ES-I3 (cell line): ENCODE measurements around the gene BARD1.

Source experiments
- H3K36me3 ChIP-seq: 2 replicates; pipeline ENCODE4 v1.6.1; 2013; ENCODE audit warnings: mild to moderate bottlenecking, low read length, control low read depth, moderate library complexity; ENCODE audit not compliant: insufficient read depth
- H3K4me1 ChIP-seq: 2 replicates; pipeline ENCODE4 v1.6.1; 2013; ENCODE audit warnings: mild to moderate bottlenecking, control low read depth, low read length; ENCODE audit not compliant: insufficient read depth
- H3K9ac ChIP-seq: 2 replicates; pipeline ENCODE4 v1.6.1; 2013; ENCODE audit warnings: low read depth, mild to moderate bottlenecking, low read length, moderate library complexity
- H3K9me3 ChIP-seq: 2 replicates; pipeline ENCODE4 v1.6.1; 2013; ENCODE audit warnings: mild to moderate bottlenecking, low read length, moderate library complexity; ENCODE audit not compliant: control insufficient read depth, insufficient read depth

BARD1 gene

DNA sequence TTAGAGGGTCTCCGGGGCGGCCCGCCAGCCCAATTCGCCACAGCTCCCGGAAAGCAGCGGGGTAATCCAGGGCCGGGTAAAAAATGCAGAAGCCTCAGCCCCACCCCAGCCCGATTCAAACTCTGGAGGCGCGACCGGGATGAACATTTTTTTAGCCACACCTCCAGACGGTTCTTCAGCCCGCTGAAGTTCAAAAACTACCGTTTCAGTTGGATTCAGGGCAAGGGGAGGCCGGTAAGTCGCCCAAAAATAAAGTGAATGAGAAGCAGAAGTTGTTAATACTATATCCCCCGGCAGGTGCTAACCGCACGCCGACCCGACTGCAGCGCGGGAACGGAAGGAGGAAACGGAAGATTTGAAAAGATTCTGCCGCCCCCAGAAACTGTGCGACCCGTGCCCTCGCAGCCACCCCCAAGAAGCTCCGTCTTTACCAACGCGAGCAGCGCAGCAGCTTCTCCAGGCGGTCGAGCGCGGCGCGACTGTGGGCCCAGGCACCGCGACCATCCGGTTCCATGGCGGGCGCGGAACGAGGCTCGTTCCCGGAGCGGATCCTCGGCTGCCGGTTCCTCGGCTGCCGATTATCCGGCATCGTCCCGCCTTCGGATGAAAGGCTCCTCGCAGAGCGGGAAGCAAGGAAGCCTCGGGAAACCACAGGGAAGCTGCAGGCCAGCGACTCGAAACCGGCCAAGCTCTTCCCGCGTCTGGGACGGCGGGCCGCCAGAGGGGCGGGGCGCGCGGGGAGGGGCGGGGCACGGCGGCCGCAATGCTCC is at the start of gene BARD1:
Gene BARD1, minus strand, starts transcription at position 703 of the 770 bp plus-strand sequence. Its CDS starts 114 bp downstream, at position 589.
- H3K4me1 ChIP-seq, result peaks cover 22% of the 10 kb centered on the region
- no peaks in the 10 kb centered on the region for H3K9me3 ChIP-seq
- H3K9ac ChIP-seq, result peak within 1 kb of the TSS; percentile 84
- no peaks in the 10 kb centered on the region for H3K36me3 ChIP-seq

DNA sequence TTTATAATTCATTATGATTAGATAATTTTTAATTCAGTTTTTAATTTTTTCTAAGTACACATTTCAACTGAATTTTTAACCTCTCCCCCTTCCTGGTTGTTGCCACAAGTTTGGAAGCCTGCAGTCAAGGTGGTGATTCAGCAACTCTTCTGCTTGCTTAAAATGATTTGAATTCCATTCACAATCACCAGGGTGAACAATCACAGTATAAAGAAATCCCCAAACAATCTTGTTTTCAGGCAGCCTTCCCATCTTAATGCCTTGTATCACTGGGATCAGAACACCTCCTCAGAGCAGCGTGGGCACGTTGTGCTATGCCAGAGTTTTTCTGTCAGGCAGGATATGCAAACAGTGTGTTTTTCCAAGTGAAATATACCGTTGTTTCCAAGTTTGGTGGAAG is 46.7 kb upstream of the BARD1 start:
- H3K4me1 ChIP-seq, result no peaks in the 10 kb centered on the region
- no peaks in the 10 kb centered on the region for H3K36me3 ChIP-seq
- H3K9me3 ChIP-seq, result no peaks in the 10 kb centered on the region
- H3K9ac ChIP-seq, result no peak overlapping the region

DNA sequence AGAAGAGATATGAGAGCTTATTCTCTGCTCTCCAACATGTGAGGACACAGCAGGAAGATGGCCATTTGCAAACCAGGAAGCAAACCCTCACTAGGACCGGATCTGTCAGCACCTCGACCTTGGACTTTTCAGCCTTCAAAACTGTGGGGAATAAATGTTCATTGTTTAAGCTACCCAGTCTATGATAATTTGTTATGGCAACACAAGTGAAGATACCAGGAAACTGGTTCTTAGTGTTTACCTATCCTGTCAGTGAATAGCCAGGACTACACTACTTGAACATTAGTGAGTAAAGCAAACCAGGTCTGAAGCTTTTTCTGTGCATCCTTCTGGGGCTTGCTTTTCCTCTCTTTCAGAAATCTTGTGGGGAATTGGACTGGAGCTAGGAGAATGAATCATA is 44.4 kb upstream of the BARD1 start:
- Histone ChIP-seq H3K9ac (no peak overlapping the region), H3K4me1 (no peaks in the 10 kb centered on the region), H3K9me3 (no peaks in the 10 kb centered on the region)

DNA sequence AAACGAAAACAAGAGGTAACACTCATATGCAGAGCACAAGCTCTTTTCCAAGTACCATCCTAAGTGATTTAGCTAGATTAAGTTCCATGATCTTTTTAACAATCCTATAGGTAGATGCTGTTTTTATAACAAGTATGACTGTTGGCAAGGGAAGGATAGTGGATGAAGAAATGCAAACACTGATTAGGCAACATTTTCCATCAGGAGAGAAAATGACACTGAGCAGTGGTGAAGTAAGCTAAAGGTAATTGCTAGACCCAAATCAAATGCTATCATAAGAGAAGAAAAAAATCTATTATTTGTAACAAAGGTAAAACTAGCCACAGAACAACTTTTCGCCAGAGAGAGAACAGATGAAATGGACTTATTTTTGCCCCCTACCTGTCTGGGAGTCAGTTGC is 34.3 kb upstream of the BARD1 start:
- Histone ChIP-seq H3K9me3 (peaks cover 5% of the 10 kb centered on the region; the same call in 1 of the 2 replicates), H3K36me3 (no peaks in the 10 kb centered on the region), H3K4me1 (no peaks in the 10 kb centered on the region), H3K9ac (no peak overlapping the region)

More for the DNA sequence above, 44.4 kb upstream of the BARD1 start:
- H3K36me3 ChIP-seq, result no peaks in the 10 kb centered on the region

DNA sequence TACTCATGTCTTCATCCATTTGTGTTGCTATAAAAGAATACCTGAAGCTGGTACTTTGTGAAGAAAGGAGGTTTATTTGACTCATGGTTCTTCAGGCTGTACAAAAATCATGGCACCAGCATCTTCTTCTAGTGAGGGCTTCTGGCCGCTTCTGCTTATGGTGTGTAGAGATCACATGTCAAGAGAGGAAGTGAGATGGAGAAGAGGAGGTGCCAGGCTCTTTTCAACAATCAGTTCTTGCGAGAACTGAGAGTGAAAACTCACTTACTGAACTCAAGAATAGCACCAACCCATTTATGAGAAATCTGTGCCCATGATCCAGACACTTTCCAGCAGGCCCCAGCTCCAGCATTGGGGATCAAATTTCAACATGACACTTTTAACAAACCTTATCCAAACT is 30.0 kb upstream of the BARD1 start:
- Histone ChIP-seq H3K9me3 (peaks cover 5% of the 10 kb centered on the region; the same call in 1 of the 2 replicates), H3K4me1 (peaks cover 5% of the 10 kb centered on the region; the same call in 1 of the 2 replicates), H3K9ac (no peak overlapping the region), H3K36me3 (no peaks in the 10 kb centered on the region; the same call in 1 of the 2 replicates)

DNA sequence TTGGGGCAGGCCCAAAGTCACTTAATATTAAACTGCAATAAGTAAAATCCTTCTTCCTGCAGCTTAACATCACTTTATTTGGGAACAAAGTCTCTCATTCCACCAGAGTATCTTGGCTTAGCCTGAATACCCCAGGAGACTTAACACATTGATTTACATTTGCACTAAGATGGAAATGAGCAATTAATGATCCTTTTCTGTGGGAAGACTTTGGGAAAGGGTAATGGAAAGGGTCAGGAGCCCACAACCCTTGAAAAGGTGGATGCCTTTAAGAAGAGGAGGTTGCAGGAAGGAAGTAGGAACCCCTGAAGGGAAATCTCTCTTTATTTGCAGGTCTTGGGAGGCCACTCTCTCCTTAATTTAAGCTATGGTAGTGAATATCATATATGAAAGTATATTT is 28.0 kb upstream of the BARD1 start:
- Histone ChIP-seq H3K9me3 (peaks cover 5% of the 10 kb centered on the region; the same call in 1 of the 2 replicates), H3K9ac (no peak overlapping the region), H3K4me1 (peaks cover 5% of the 10 kb centered on the region; the same call in 1 of the 2 replicates), H3K36me3 (no peaks in the 10 kb centered on the region; the same call in 1 of the 2 replicates)

DNA sequence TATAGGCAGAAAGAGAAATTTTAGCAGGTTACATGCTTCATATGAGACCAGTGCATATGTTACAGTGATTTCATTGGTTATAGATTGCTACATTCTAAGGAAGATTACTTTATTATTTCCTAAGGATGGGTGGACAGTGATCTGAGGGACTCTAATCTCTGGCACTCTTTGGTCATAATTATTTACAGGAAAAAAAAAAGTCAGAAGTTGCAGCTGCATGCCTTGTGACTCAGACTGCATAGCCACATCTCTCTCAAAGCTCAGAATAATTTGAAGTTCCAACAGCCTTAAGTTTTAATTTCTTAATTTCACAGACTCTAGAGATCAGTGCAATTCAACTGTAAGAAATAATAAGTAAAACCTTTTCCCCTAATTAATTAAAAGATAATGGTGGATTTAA is 27.1 kb upstream of the BARD1 start:
- peaks cover 5% of the 10 kb centered on the region; the same call in 1 of the 2 replicates for H3K4me1 ChIP-seq
- no peak overlapping the region for H3K9ac ChIP-seq

DNA sequence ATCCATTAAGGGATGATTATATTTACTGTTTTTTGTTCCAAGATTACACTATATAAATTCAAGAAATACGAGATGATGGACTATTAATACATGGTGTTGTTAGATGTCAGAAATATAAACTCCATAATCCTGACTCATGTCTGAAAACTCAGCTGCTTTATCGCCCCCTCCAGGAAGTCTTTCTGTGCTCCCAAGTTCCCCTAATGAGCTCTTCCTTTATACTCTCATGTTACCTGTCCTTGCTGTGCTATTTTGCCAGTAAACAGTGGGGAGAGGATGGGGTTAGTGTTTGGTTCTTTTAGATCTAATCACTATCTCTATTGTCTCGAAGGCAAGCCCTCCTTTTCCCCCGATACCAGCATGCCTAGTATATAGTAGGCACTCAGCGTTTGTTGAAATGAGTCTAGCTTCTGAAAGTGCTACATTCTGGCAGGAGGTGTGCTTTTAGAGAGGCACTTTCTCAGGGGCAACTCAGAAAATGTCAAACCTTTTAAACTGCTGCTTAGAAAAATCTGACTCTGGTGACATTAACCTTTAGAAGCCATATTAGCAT is 21.4 kb upstream of the BARD1 start:
- no peaks in the 10 kb centered on the region for H3K36me3 ChIP-seq
- no peak overlapping the region for H3K9ac ChIP-seq
- no peaks in the 10 kb centered on the region for H3K9me3 ChIP-seq
- no peaks in the 10 kb centered on the region for H3K4me1 ChIP-seq

More for the DNA sequence above, 27.1 kb upstream of the BARD1 start:
- H3K36me3 ChIP-seq, result no peaks in the 10 kb centered on the region; the same call in 1 of the 2 replicates
- peaks cover 5% of the 10 kb centered on the region; the same call in 1 of the 2 replicates for H3K9me3 ChIP-seq

DNA sequence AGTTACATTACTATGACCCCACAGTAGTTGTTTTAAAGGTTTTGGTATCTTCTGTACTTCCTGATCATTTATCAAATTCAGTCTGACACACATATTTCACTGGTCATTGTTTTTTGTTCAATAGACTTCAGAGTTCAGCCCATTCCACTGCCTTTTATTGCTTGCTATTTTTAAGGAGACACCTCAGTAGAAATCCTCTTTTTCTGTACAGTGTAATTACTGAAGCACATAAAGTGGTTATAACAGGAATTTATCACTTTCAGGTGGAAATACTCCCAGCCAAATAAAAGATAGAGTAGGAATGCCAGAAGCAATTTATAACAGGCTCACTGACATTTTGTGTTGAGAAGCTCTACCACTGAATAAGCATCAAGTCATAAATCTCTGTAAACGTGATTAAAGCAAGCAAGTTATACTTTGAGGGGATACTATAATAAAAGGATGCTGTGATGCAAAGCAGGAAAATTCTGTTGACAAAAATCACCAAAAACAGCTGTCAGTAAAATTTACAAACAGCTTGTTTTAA is 6.6 kb upstream of the BARD1 start:
- Histone ChIP-seq H3K4me1 (peaks cover 3% of the 10 kb centered on the region; the same call in 1 of the 2 replicates), H3K9ac (no peak overlapping the region)

DNA sequence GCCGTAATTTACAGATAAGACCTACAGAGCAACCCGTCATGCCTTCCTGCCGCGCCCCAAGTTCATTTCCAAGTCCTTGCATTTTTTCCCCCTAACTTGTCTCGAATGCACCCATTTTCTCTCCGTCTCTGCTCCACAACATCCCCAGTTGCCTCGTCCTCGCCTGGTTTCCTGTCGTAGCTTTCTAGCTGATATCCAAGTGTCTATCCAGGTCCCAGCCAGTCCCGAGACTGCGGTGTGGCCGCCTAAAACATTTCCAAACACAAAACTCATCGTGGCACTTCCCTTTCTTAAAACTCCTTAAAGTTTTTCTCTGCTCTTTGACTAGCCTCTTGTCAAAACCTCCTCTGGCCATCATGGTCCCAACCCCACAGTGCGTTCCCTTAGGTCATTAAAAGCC is 1.2 kb upstream of the BARD1 start:
- Histone ChIP-seq H3K9me3 (no peaks in the 10 kb centered on the region), H3K36me3 (no peaks in the 10 kb centered on the region), H3K9ac (peak overlapping the region; percentile 63), H3K4me1 (peaks cover 15% of the 10 kb centered on the region)

More for the DNA sequence above, 6.6 kb upstream of the BARD1 start:
- Histone ChIP-seq H3K9me3 (no peaks in the 10 kb centered on the region), H3K36me3 (no peaks in the 10 kb centered on the region)

DNA sequence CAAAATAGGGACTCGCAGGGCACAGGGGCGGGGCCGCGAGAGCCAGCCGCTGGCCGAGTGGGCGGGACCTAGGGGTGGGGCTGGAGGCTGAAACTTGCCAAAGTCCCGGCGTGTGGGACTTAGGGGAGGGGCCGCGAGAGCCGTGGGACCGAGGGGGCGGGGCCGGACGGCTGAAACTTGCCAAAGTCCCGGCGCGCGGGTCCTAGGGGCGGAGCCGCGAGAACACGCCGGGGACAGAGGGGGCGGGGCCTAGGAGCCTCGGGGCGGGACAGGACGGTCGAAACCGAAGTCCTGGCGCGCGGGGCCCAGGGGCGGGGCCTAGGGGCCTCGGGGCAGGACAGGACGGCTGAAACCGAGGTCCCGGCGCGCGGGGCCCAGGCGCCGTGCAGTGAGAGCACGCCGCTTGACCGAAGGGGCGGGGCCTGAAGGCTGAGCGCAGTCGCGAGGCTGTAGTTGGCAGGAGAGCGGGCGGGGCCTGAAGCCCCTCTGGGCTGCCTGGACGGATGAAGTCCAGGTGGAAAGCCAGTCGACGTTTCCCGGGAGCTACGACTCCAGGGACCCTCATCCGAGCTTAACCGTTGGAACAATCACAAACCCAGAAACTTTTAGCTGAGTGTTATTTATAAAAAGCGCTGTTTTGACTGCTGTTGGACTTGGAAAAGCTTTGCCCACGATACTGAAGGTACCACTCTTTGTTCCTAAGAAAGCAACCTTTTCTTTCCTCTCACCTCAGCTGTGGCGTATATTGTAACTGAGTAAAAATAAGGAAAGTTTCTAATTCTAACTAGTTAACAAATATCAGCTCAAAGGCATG is 475 bp upstream of the BARD1 start:
- Histone ChIP-seq H3K4me1 (peaks cover 18% of the 10 kb centered on the region), H3K9me3 (no peaks in the 10 kb centered on the region), H3K9ac (peak overlapping the region; percentile 63), H3K36me3 (no peaks in the 10 kb centered on the region)

DNA sequence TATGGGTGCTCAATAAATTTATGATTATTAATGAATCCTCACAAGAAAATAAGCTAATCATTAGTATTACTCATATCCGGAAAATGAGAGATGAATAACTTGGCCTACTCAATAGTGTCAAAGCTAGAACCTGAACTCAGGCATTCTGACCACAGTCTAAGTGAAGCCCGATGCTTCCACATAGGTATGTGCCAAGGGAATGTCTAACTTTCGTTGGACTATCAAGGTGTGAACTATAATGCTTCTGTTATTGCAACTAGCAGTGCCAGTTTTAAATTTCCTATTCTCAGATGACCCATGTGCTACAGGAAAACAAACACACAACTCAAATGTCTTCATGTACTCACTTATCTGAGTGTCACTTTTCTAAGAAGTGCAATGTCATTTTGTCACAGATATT is 1.8 kb downstream of the BARD1 start:
- Histone ChIP-seq H3K9ac (peak overlapping the region; percentile 84), H3K4me1 (peaks cover 22% of the 10 kb centered on the region), H3K9me3 (no peaks in the 10 kb centered on the region), H3K36me3 (no peaks in the 10 kb centered on the region)

DNA sequence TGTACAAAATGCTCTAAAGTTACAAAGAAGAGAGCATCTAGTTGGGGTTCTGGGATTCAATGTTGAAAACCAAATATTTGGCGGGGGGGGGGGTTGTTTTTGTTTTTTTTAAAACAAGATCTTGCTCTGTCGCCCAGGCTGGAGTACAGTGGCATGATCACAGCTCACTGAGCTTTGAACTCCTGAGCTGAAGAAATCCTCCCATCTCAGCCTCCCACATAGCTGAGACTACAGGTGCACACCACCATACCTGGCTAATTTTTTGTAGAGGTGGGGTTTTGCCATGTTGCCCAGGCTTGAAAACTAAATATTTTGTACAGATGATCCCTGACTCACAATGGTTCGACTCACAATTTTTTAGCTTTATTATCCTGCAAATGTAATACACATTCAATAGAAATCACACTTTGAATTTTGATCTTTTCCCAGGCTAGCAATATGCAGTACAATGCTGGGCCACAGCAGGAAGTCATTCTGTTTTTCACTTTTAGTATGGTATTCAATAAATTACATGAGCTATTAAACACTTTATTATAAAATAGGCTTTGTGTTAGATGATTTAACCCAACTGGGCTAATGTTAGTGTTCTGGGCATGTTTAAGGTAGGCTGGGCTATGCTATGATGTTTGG is 7.6 kb downstream of the BARD1 start:
- H3K9me3 ChIP-seq, result no peaks in the 10 kb centered on the region

DNA sequence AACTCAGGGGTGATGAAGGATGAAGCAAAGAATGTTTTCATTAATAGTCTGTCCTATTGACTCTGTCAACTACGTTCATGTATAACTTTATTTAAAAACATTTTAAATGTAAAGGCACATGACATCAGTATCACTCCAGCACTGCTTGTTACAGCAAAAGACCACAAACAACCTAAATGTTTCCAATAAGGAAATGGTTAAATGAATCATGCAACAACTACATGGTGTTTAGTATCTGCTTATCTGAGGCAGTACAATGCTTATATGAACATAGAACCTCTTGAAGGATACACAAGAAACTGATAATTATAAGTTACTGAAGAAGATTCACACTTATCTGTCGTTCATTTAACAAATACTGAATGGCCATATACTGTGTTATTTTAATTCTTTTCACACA is 8.4 kb downstream of the BARD1 start:
- H3K4me1 ChIP-seq, result peaks cover 17% of the 10 kb centered on the region

More for the DNA sequence above, 7.6 kb downstream of the BARD1 start:
- peaks cover 20% of the 10 kb centered on the region for H3K4me1 ChIP-seq
- H3K36me3 ChIP-seq, result no peaks in the 10 kb centered on the region
- no peak overlapping the region for H3K9ac ChIP-seq

More for the DNA sequence above, 8.4 kb downstream of the BARD1 start:
- no peaks in the 10 kb centered on the region for H3K9me3 ChIP-seq
- H3K36me3 ChIP-seq, result no peaks in the 10 kb centered on the region
- H3K9ac ChIP-seq, result no peak overlapping the region
